22Rv1 (cell line): ENCODE results near the gene PDGFB.

Experiments
- ZFX ChIP-seq: fragments of 450-650 bp; IDR thresholded peaks from 2 replicates; pipeline ENCODE4 v1.6.1; 2017; ENCODE audit warnings: antibody characterized with exemption, borderline replicate concordance
- TF ChIP-seq, protein P1 (sequence below): fragments of 450-650 bp; IDR thresholded peaks from 2 replicates; pipeline ENCODE4 v1.5.1; 2017; ENCODE audit warnings: mild to moderate bottlenecking

- TF ChIP-seq, protein P1, sequence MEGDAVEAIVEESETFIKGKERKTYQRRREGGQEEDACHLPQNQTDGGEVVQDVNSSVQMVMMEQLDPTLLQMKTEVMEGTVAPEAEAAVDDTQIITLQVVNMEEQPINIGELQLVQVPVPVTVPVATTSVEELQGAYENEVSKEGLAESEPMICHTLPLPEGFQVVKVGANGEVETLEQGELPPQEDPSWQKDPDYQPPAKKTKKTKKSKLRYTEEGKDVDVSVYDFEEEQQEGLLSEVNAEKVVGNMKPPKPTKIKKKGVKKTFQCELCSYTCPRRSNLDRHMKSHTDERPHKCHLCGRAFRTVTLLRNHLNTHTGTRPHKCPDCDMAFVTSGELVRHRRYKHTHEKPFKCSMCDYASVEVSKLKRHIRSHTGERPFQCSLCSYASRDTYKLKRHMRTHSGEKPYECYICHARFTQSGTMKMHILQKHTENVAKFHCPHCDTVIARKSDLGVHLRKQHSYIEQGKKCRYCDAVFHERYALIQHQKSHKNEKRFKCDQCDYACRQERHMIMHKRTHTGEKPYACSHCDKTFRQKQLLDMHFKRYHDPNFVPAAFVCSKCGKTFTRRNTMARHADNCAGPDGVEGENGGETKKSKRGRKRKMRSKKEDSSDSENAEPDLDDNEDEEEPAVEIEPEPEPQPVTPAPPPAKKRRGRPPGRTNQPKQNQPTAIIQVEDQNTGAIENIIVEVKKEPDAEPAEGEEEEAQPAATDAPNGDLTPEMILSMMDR = no peak
- TF ChIP-seq ZFX = no peak
Measured at GRCh38 chr22:39182478-39183030, 62.2 kb downstream of the PDGFB start.
